Right lobe of liver (tissue), 6 donors: ENCODE results near the gene CRYBG3. TPM values are rescaled to one million over a fixed set of nuclear protein-coding genes. Genes with fewer than 3 reads are reported as not detected.
"Not testable (repeated sequence)": the region's sequence is repeated elsewhere in the genome, so short reads cannot be mapped to it uniquely, and the experiment has no call there.

ENCODE experiments used
- ATAC-seq, 4 donors: fragments of 200-7000 bp; cut with Tn5 transposase; one replicate each; pipeline ENCODE4 v1.9.1; 2020; ENCODE audit warnings: mild to moderate bottlenecking in 4 of 4, moderate library complexity in 4 of 4
- DNase-seq, 3 donors: peaks; one replicate each; pipeline ENCODE4 v3.0.0-alpha.2; 2020
- H3K27ac ChIP-seq, 3 donors: fragments of 200-600 bp; one replicate each; pipeline ENCODE4 v1.8.0; 2022
- H3K27me3 ChIP-seq, 2 donors: fragments of 200-600 bp; one replicate each; pipeline ENCODE4 v1.8.0; 2022
- H3K36me3 ChIP-seq, 4 donors: fragments of 200-600 bp; sonication (generic) in 1 of 4; one replicate each; pipeline versions ENCODE4 v1.5.1 to v1.8.0; 2017 to 2022; ENCODE audit warnings: control low read depth in 1 of 4
- H3K4me1 ChIP-seq, 4 donors: fragments of 200-600 bp; sonication (generic) in 1 of 4; one replicate each; pipeline versions ENCODE4 v1.5.1 to v1.8.0; 2017 to 2022; ENCODE audit warnings: control low read depth in 1 of 4
- H3K4me3 ChIP-seq, 3 donors: fragments of 200-600 bp; one replicate each; pipeline ENCODE4 v1.8.0; 2022
- H3K9me3 ChIP-seq, 4 donors: fragments of 200-600 bp; sonication (generic) in 1 of 4; one replicate each; pipeline versions ENCODE4 v1.5.1 to v1.8.0; 2017 to 2022; ENCODE audit warnings: control low read depth in 1 of 4
- POLR2A ChIP-seq: fragments of 450-650 bp; IDR thresholded peaks from one replicate; pipeline ENCODE4 v1.6.1; 2017; ENCODE audit warnings: antibody characterized with exemption, mild to moderate bottlenecking
- WGBS: methylation state at CpG from one replicate; pipeline ENCODE4 v1.1.6; 2018; ENCODE audit warnings: low coverage, low lambda C conversion rate; ENCODE audit not compliant: insufficient coverage; ENCODE audit errors: missing lambda C conversion rate; 5-methylcytosine and 5-hydroxymethylcytosine counted together
- intact Hi-C, 2 donors: fragments of 100-400 bp; cut with DNase I; formaldehyde crosslinking; loops; one replicate each; pipeline versions ENCODE4 v1.11.2 to v1.14.1; 2022
- total RNA-seq, 6 experiments: library from RNA; depleted of rRNA in 2 of 6; stranded (reverse); fragments of >200 nt in 2 of 6; fragmentation: NEBNext Ultra II Directional in 3 of 6; extraction: Animal tissue kit (Norgen Biotek cat#: 25700) in 3 of 6; gene quantifications; one replicate each; pipeline versions ENCODE4 v1.1.0 to v1.2.4, GENCODE V29; 2016 to 2023
- TF ChIP-seq, protein P1 (sequence below), 4 donors: fragments of 200-600 bp in 3 of 4; fragments of 450-650 bp in 1 of 4; IDR thresholded peaks; one replicate each; pipeline versions ENCODE4 v1.5.1 to v1.8.0; 2016 to 2022; ENCODE audit warnings: antibody characterized with exemption in 4 of 4, mild to moderate bottlenecking in 2 of 4
- donor health status: DM: no; HTN: yes; CAD: no.
- donor health status: DM: no; HTN: no; CAD: no.
- donor health status: DM: no; HTN: no; CAD: no.
- donor health status: DM: no; HTN: yes; CAD: no.
- donor health status: DM: no; HTN: yes; CAD: no.

CRYBG3 gene
- total RNA-seq, 6 experiments from 2014 or later = 4.7 to 10.2 (median 5.0) TPM

DNA sequence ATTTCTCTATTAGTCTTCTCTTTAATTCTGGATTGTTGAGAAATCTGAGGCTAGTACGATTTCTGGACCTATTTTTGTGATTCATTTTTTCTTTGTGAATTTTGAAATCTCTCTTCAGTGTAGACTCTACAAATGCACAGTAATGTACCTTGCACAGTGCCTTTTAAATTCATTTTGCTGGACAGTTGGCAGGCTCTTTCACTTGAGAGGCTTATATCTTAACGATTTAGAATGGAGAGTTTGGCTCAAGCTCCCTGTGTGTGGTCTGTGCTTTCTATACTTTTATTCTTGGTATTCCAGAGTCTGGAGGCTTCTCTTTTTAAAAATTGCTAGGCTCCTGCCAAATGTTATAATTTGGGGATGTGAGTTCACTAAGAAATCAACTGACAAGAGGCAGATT is 8.8 kb downstream of the CRYBG3 start:
- TF ChIP-seq, protein P1, sequence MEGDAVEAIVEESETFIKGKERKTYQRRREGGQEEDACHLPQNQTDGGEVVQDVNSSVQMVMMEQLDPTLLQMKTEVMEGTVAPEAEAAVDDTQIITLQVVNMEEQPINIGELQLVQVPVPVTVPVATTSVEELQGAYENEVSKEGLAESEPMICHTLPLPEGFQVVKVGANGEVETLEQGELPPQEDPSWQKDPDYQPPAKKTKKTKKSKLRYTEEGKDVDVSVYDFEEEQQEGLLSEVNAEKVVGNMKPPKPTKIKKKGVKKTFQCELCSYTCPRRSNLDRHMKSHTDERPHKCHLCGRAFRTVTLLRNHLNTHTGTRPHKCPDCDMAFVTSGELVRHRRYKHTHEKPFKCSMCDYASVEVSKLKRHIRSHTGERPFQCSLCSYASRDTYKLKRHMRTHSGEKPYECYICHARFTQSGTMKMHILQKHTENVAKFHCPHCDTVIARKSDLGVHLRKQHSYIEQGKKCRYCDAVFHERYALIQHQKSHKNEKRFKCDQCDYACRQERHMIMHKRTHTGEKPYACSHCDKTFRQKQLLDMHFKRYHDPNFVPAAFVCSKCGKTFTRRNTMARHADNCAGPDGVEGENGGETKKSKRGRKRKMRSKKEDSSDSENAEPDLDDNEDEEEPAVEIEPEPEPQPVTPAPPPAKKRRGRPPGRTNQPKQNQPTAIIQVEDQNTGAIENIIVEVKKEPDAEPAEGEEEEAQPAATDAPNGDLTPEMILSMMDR (IDR thresholded peaks at IDR 0.05) = no peak
- no peak for TF ChIP-seq POLR2A
- ATAC-seq = no peak
- Histone ChIP-seq H3K36me3 (no peaks in the 10 kb centered on the region), H3K27me3 (no peaks in the 10 kb centered on the region), H3K4me3 (no peak overlapping the region), H3K9me3 (no peaks in the 10 kb centered on the region), H3K27ac (no peak overlapping the region), H3K4me1 (no peaks in the 10 kb centered on the region)
- 64% methylated on average over 2 of the region's 2 CpGs for WGBS
- intact Hi-C loops = no loop called here
- DNase-seq = no peak

DNA sequence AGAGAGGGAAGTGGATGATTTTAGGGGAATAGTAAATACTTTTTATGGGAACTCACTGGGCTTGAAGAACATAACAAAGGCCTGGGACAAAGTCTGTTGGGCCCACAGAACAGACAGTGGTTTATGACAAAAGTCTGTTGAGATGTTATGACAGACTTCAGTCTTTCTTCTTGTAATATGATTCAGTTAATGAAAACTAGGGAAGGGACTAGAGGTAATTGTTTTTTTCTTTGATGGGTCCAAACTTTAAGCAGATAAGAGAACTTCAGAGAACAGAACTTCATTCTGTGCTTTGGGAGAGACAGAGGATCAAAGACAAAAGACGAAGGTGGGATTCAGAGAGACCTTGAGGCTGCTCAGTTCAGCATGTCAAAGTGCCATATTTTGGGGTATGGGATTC is 9.3 kb downstream of the CRYBG3 start:
- no peak for ATAC-seq
- Histone ChIP-seq H3K36me3 (no peaks in the 10 kb centered on the region), H3K4me3 (no peak overlapping the region), H3K27me3 (no peaks in the 10 kb centered on the region), H3K27ac (no peak overlapping the region), H3K9me3 (no peaks in the 10 kb centered on the region), H3K4me1 (no peaks in the 10 kb centered on the region)
- 90% methylated on average over 1 of the region's 1 CpG for WGBS
- TF ChIP-seq POLR2A = no peak
- TF ChIP-seq, protein P1 (IDR thresholded peaks at IDR 0.05) = no peak
- DNase-seq = no peak
- intact Hi-C loops = no loop called here

DNA sequence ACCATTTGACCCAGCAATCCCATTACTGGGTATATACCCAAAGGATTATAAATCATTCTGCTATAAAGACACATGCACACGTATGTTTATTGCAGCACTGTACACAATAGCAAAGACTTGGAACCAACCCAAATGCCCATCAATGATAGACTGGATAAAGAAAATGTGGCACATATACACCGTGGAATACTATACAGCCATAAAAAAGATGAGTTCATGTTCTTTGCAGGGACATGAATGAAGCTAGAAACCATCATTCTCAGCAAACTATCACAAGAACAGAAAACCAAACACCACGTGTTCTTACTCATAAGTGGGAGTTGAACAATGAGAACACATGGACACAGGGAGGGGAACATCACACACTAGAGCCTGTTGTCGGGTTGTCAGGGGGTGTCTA is 11.4 kb downstream of the CRYBG3 start:
- H3K4me3 ChIP-seq, H3K9me3 ChIP-seq, DNase-seq, H3K27ac ChIP-seq, H3K27me3 ChIP-seq, intact Hi-C loops, H3K4me1 ChIP-seq, ATAC-seq, H3K36me3 ChIP-seq: not testable (repeated sequence)
- 77% methylated on average over 3 of the region's 4 CpGs for WGBS

DNA sequence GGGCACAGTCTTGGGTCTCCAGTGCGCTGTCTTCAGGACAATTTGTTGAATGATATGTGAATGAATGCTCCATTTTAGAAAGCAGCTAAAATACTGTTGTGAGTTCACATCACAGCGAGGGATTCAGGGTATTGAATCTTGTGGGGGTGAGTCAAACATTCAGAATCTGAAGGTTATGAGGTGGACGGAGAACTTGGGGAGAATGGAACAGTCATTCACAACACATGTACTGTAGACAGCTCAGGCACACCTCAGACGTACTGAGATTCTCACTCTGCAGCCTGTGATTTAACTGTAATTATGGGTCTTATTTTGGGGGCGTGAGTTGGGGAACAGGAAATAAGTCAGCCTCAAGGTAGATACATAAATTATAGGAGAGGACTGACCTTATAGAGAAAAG is 13.9 kb downstream of the CRYBG3 start:
- no peaks in the 10 kb centered on the region for H3K36me3 ChIP-seq
- WGBS = 86% methylated on average over 5 of the region's 5 CpGs
- intact Hi-C loops = no loop called here
- no peaks in the 10 kb centered on the region for H3K27me3 ChIP-seq
- no peak for DNase-seq
- no peak overlapping the region for H3K4me3 ChIP-seq
- no peaks in the 10 kb centered on the region for H3K9me3 ChIP-seq
- TF ChIP-seq POLR2A = no peak
- TF ChIP-seq, protein P1 (IDR thresholded peaks at IDR 0.05) = no peak
- no peak overlapping the region for H3K27ac ChIP-seq
- ATAC-seq = no peak
- peaks cover 0 to 2% (median 0%) of the 10 kb centered on the region in 4 donors for H3K4me1 ChIP-seq

DNA sequence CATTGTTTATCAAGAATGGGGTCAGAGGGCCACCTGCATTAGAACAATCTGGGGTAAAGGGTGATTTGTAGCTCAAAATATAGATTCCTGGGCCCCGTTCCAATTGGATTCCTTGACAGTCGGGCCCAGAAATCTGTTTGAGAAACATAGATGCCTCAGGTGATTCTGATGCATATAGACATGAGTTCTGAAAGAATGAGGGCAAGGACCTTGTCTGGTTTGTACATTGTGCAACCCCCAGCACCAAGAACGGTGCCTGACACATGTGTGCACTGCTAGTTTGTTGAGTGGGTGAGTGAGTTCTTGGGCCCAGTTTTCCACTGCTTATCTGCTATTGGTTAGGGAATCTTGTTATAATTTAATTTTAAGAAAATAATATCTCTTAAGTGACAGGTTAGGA is 16.6 kb downstream of the CRYBG3 start:
- Histone ChIP-seq H3K27me3 (no peaks in the 10 kb centered on the region), H3K4me3 (no peak overlapping the region), H3K9me3 (no peaks in the 10 kb centered on the region), H3K36me3 (no peaks in the 10 kb centered on the region), H3K4me1 (peaks cover 0 to 4% (median 0%) of the 10 kb centered on the region in 4 donors), H3K27ac (no peak overlapping the region)
- TF ChIP-seq POLR2A = no peak
- TF ChIP-seq, protein P1 (IDR thresholded peaks at IDR 0.05) = no peak
- DNase-seq (no peak), ATAC-seq (no peak)
- WGBS = 75% methylated on average over 2 of the region's 3 CpGs
- intact Hi-C loops = no loop called here
